Right lobe of liver (tissue), 6 donors: ENCODE results near the gene ZC3H12C. TPM values are rescaled to one million over a fixed set of nuclear protein-coding genes. Genes with fewer than 3 reads are reported as not detected.
A peak's percentile ranks its signal among the peaks of the same experiment; 100 is the strongest.

ENCODE experiments used
- ATAC-seq, 4 donors: fragments of 200-7000 bp; cut with Tn5 transposase; one replicate each; pipeline ENCODE4 v1.9.1; 2020; ENCODE audit warnings: mild to moderate bottlenecking in 4 of 4, moderate library complexity in 4 of 4
- DNase-seq, 3 donors: peaks; one replicate each; pipeline ENCODE4 v3.0.0-alpha.2; 2020
- H3K27ac ChIP-seq, 3 donors: fragments of 200-600 bp; one replicate each; pipeline ENCODE4 v1.8.0; 2022
- H3K27me3 ChIP-seq, 2 donors: fragments of 200-600 bp; one replicate each; pipeline ENCODE4 v1.8.0; 2022
- H3K36me3 ChIP-seq, 4 donors: fragments of 200-600 bp; sonication (generic) in 1 of 4; one replicate each; pipeline versions ENCODE4 v1.5.1 to v1.8.0; 2017 to 2022; ENCODE audit warnings: control low read depth in 1 of 4
- H3K4me1 ChIP-seq, 4 donors: fragments of 200-600 bp; sonication (generic) in 1 of 4; one replicate each; pipeline versions ENCODE4 v1.5.1 to v1.8.0; 2017 to 2022; ENCODE audit warnings: control low read depth in 1 of 4
- H3K4me3 ChIP-seq, 3 donors: fragments of 200-600 bp; one replicate each; pipeline ENCODE4 v1.8.0; 2022
- H3K9me3 ChIP-seq, 4 donors: fragments of 200-600 bp; sonication (generic) in 1 of 4; one replicate each; pipeline versions ENCODE4 v1.5.1 to v1.8.0; 2017 to 2022; ENCODE audit warnings: control low read depth in 1 of 4
- CTCF ChIP-seq, 4 donors: fragments of 200-600 bp in 3 of 4; fragments of 450-650 bp in 1 of 4; IDR thresholded peaks; one replicate each; pipeline versions ENCODE4 v1.5.1 to v1.8.0; 2016 to 2022; ENCODE audit warnings: antibody characterized with exemption in 4 of 4, mild to moderate bottlenecking in 2 of 4
- POLR2A ChIP-seq: fragments of 450-650 bp; IDR thresholded peaks from one replicate; pipeline ENCODE4 v1.6.1; 2017; ENCODE audit warnings: antibody characterized with exemption, mild to moderate bottlenecking
- WGBS: methylation state at CpG from one replicate; pipeline ENCODE4 v1.1.6; 2018; ENCODE audit warnings: low coverage, low lambda C conversion rate; ENCODE audit not compliant: insufficient coverage; ENCODE audit errors: missing lambda C conversion rate; 5-methylcytosine and 5-hydroxymethylcytosine counted together
- intact Hi-C, 2 donors: fragments of 100-400 bp; cut with DNase I; formaldehyde crosslinking; loops; one replicate each; pipeline versions ENCODE4 v1.11.2 to v1.14.1; 2022
- total RNA-seq, 6 experiments: library from RNA; depleted of rRNA in 2 of 6; stranded (reverse); fragments of >200 nt in 2 of 6; fragmentation: NEBNext Ultra II Directional in 3 of 6; extraction: Animal tissue kit (Norgen Biotek cat#: 25700) in 3 of 6; gene quantifications; one replicate each; pipeline versions ENCODE4 v1.1.0 to v1.2.4, GENCODE V29; 2016 to 2023
- donor health status: DM: no; HTN: yes; CAD: no.
- donor health status: DM: no; HTN: no; CAD: no.
- donor health status: DM: no; HTN: no; CAD: no.
- donor health status: DM: no; HTN: yes; CAD: no.
- donor health status: DM: no; HTN: yes; CAD: no.

Gene ZC3H12C
- total RNA-seq, 6 experiments from 2014 or later, result 4.0 to 7.9 (median 4.8) TPM

DNA sequence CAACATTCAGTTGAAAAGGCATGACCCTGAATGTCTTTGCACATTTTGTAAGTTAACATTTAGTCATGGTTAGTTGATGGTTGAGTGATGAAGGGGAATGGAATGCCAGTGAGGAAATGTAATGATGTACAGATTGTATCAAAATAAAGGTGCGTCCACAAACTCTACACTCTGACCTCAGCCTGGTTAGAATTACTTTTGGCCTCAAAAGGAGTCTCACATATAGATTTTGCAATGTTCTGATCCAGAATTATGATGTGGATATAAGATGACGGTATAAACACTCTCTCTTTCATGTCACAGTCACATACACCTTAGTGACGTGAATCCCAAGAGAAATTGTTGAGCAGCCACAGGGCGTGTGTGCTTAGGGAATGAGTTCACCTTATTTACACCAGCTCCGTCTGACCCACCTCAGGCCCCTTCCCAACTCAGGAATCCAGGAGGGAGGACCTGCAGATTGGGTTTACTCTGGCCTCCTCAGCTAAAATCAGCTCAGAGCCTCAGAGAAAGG is 103.1 kb downstream of the ZC3H12C start:
- Histone ChIP-seq H3K27me3 (no peaks in the 10 kb centered on the region), H3K9me3 (no peaks in the 10 kb centered on the region), H3K27ac (no peak overlapping the region), H3K4me3 (no peak overlapping the region), H3K36me3 (no peaks in the 10 kb centered on the region), H3K4me1 (peaks cover 0 to 8% (median 1%) of the 10 kb centered on the region in 4 donors)
- WGBS, result 95% methylated on average over 4 of the region's 5 CpGs
- TF ChIP-seq POLR2A (no peak), CTCF (IDR thresholded peaks at IDR 0.05) (no peak)
- DNase-seq (no peak), ATAC-seq (no peak)
- intact Hi-C loops, result no loop called here

DNA sequence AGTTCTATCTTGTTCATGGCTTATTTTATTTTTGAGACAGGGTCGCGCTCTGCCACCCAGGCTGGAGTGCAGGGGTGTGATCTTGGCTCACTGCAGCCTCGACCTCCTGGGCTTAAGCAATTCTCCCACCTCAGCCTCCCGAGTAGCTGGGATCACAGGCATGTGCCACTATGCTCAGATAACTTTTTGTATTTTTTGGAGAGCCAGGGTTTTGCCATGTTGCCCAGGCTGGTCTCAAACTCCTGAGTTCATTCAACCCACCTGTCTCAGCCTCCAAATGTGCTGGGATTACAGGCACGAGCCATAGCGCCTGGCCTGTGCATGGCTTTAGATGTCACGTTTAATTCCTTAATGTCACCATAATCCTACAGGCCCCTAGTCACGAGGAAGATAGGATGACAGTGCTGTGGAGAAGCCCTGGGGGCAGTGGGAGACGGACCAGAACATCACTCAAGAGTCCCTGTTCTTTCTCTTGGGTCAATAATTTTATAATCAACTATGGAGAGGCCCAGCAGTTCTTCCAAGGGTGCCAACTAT is 103.8 kb downstream of the ZC3H12C start:
- TF ChIP-seq CTCF (IDR thresholded peaks at IDR 0.05) (no peak), POLR2A (no peak)
- H3K27me3 ChIP-seq, result no peaks in the 10 kb centered on the region
- no peak overlapping the region for H3K27ac ChIP-seq
- H3K4me1 ChIP-seq, result peaks cover 0 to 8% (median 1%) of the 10 kb centered on the region in 4 donors
- 100% methylated on average over 6 of the region's 9 CpGs for WGBS
- ATAC-seq, result no peak
- DNase-seq, result no peak
- intact Hi-C loops, result no loop called here
- H3K4me3 ChIP-seq, result no peak overlapping the region
- H3K9me3 ChIP-seq, result no peaks in the 10 kb centered on the region
- no peaks in the 10 kb centered on the region for H3K36me3 ChIP-seq

- peaks cover 0 to 8% (median 0%) of the 10 kb centered on the region in 4 donors for H3K4me1 ChIP-seq
- DNase-seq (no peak), ATAC-seq (no peak)
- no peaks in the 10 kb centered on the region for H3K9me3 ChIP-seq
- H3K36me3 ChIP-seq, result no peaks in the 10 kb centered on the region
- no peaks in the 10 kb centered on the region for H3K27me3 ChIP-seq
- 96% methylated on average over 5 of the region's 9 CpGs for WGBS
- no peak overlapping the region for H3K4me3 ChIP-seq
- H3K27ac ChIP-seq, result no peak overlapping the region
- TF ChIP-seq POLR2A (no peak), CTCF (IDR thresholded peaks at IDR 0.05) (no peak)
- intact Hi-C loops, result no loop called here
Measured at GRCh38 chr11:110198031-110198729, 105.0 kb downstream of the ZC3H12C start.

DNA sequence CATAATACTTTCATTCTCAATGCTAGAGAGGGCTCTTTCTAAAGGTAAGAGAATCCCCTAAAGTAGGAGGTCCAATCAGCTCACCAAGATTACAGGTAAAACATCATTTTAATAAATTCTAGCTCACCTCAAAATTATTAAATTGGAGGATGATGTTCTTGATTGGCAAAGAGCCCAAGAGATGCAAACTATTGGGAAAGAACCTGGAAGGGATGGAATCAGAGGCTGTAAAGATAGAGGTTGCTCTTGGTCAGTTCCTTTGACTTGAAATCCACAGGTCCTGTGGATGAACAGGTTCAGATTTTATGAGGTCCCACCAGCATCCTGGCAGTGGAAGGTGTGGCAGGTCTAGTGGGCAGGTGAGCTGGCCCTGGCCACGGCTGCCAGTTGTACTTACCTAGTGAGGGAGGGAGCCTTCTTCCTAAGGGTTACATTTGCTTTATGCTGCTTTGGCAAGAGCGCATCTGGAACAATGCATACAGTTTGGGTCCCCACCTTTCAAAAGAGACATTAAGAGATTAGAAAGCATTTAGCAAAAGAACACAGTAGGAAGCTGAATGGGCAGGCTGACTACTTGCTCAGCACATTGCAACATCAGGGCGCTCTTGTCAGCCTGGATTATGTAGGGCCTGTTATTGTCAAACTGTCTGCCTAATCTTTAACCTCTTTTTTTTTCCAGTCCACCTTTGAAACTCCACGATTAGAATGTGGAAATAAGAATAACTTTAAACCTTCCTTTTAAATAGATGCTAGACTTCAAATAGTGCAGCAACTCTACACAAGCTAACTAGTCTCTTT is 106.2 kb downstream of the ZC3H12C start:
- no peaks in the 10 kb centered on the region for H3K9me3 ChIP-seq
- no peaks in the 10 kb centered on the region for H3K27me3 ChIP-seq
- H3K4me1 ChIP-seq, result peaks cover 0 to 8% (median 0%) of the 10 kb centered on the region in 4 donors
- intact Hi-C loops, result no loop called here
- peak overlapping the region in 2 of 3 donors; percentile 12 to 33 for H3K27ac ChIP-seq
- TF ChIP-seq POLR2A, result no peak
- TF ChIP-seq CTCF (IDR thresholded peaks at IDR 0.05), result no peak
- 17% methylated on average over 2 of the region's 4 CpGs for WGBS
- H3K36me3 ChIP-seq, result no peaks in the 10 kb centered on the region
- H3K4me3 ChIP-seq, result no peak overlapping the region
- peak; percentile 84 to 93 (median 88) for ATAC-seq
- DNase-seq, result peak in 2 of 3 donors; percentile 66 to 70
